MV-4-11 (cell line): ENCODE results near the gene TRPM3.
A peak's percentile ranks its signal among the peaks of the same experiment; 100 is the strongest.

ENCODE experiments used
- DNase-seq: peaks from one replicate; lab custom pipeline; 2025; lab: John Stamatoyannopoulos, UW

The TRPM3 gene

DNA sequence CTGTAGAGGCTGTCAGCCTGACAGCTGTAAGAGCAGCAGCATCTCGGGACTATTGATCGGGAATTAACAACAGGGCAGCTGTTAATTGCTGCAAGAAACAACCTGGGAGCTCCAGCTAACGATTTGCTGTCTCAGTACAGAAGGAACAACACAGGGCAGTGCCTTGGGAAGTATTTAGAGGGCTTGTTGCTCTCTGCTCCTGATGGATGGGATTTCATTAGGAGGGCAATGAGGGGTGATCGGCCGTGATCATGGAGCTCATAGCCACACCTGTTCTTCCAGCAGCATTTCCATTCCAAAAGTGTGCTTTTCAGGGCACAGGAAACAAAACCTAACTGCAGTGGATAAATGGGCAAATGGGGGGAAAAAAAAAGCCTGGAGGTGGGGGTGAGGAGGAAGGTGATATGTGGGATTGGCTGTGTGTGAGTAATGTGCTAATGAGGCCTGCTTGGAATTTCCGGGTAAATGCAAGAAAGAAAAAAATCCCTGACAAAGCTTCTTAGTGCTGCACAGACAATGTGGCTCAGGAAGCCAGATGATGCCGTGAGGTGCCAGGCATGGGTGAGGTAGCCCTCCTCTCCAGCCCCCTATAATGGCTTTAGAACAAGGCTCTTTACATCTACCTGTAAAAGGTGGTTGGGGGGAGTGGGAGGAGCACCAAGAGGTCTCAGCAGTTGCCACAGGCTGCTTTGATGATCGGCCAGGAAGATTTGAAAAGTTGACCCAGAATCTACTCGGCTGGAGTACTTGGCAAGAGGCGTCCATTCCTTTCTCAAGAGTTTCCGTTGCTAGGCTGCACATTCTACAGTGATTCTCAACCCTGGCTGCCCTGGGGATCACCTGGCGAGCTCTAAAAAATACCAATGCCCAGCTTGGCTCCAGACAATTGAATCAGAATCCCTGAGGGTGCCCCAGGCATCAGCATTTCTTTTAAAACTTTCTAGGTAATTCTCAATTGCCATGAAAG, 567.4 kb downstream of the TRPM3 start:
- DNase-seq, result no peak

DNA sequence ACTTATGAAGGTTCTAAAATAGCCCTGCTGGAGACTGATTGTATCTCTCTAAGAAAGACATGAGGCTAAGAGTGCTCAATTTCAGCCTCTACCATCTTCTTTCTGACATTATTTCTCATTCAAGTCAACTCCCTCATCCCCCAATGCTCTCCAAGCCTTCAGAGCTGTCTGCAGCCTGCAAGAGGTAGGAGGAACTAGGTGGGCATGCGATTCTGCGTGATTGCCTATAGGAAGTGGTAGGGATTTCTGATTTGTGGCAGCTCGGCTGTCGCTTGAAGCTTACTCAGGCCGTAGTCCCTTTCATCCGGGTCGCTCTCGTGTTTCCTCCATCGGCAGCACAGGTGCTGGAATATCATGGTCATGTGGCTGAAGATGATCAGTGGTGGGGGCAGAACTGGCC, 568.9 kb downstream of the TRPM3 start:
- no peak for DNase-seq

DNA sequence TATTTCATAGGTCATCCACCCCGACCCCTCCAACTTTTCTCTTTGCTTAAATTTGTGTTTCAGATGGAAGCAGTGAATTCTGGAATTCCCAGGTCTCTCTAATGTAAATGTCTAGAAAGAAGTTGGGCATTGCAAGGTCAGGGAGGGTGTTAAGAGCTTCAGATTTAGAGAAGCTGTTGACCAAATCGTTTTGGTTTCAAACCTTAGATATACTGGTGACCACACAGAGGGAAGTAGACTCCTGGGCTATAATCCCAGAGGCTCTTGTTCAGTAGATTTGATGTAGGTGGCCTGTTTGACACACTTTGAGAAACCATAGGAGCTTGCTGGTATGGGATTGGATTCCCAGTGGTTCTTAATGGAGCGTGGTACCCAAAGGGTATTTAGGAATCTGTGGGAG, 569.6 kb downstream of the TRPM3 start:
- DNase-seq, result peak; percentile 80

DNA sequence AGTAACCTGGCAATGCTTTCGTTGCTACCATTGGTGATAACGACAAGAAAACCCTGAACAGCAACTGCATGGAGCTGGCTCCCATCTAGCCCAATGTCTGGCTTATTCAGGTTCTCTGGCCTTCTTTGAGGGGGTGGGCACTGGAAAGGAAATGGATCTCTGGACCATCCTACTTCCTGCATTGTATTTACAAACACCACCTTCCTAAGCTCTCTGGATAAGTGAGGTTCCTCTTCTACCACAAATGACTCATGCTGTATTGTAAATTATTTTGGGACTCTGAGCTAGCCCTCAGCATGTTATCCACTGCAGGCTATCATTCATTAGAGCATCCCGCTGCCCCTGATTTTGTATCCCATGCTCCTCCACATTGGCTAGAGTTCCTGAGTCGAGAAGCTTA, 570.0 kb downstream of the TRPM3 start:
- peak; percentile 66 for DNase-seq

DNA sequence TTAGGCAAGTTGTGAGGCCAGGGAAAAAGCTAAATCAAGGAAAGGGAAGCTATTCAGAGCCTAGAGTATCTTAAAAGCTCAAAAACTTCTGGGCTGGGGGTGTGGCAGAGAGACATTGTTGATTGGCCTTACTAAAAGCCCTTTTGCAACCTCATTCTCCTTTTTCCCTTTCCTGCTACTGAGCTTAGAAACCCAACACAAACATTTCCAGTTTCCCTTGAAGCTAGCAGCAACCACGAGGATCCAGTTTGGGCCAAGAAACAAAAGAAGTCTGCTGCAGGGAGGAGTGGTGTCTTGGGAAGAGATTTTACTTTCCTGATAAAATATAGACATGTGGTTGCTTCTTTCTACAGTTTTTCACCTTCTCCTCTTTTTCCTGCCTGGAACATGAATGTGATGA, 571.5 kb downstream of the TRPM3 start:
- DNase-seq, result no peak

DNA sequence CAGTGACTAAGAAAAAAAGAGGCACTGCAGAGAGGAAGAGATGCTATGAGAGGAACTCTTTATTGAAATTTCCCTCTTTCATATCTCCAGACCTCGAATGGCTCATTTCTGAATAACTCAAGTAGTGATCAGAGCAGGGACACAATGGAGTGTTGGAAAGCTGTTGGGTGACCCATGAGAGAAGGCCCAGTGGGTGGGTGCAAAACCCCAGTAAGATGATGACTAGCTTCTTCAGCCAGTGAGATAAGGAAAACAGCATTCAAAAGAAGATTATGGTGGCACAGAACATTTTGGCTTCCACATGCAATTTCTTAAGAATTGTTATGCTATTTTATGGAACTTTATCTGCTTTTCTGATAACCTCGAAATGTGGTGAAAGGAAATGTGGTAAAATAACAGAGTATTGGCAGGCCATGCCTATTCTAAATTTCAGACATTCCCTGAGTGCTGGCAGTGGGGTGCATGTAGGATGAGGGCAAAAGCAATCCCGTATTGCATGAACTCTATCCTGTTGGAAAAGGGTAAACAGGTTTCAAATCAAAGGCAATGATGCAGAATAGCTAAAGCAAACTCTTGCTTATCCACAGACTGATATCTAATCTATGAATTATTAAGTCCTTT, 579.0 kb downstream of the TRPM3 start:
- DNase-seq, result no peak

DNA sequence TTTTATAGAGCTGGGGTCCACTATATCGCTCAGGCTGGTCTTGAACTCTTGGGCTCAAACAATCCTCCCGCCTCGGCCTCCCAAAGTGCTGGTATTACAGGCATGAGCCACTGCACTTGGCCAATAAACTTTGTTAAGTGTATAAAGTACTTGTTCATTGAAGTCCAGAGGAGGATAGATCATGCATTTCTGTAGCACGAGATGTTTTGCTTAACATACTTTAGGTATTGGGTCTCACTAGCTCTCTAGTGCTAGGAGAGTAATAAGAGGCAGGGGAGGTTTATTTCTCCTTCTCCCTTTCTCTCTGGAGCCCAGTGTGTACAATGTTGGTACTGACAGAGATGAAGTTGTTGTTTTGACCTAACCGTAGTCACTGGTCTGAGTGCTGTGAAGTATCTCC, 581.4 kb downstream of the TRPM3 start:
- DNase-seq, result no peak

DNA sequence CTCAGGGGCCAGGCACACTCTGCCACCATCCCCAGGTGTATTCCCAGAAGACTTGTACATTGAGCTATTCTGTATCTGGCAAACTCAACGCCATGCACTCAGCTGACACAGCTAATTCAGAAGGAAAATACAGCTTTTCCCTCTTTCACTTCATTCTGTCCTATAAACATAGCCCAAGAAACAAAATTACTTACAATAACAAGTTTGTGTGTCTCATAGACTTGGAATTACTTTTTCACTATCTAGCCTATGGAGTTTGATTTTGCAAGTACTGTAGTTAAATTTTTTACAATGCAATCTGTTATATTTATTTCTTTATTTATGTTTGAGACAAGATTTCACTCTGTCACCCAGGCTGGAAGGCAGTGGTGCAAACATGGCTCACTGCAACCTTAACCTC, 581.9 kb downstream of the TRPM3 start:
- DNase-seq, result no peak

DNA sequence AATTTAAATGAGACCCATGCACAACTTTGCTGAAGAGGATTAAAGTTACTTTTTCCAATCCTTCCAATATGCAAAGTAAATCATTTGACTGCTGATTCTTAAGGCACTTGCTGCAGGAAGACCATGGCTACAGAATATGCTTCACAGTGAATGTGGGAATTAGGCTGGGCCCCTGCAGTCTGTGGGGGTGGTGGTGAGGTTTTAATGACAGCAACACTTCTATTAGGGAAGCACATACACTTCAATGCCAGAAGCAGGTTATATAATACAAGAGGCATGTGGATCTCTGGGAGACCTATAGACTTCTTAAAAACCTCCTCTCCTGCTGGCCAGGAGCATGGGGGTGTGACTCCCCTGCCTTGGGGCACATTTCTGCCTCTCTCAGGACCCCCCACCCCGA, 582.4 kb downstream of the TRPM3 start:
- no peak for DNase-seq

DNA sequence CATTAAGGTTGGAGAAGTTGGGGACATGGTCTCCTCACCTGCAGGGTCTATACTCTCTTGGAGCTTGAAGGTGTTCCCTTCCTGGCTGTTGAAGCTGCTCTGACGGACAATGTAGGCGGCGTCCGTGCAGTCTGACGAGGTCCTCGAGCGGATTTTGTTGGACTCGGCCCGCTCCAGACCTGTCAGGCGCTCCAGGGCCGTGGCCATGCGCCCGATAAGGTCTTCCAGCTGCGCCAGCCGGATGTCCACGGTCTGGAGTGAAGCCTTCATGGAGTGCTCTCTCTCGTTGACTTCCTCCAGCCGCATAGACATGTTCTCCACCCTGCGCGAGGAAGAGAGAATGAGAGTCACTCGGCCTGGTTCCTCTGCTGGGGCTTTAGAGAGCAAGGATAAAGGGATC, 584.3 kb downstream of the TRPM3 start:
- no peak for DNase-seq

DNA sequence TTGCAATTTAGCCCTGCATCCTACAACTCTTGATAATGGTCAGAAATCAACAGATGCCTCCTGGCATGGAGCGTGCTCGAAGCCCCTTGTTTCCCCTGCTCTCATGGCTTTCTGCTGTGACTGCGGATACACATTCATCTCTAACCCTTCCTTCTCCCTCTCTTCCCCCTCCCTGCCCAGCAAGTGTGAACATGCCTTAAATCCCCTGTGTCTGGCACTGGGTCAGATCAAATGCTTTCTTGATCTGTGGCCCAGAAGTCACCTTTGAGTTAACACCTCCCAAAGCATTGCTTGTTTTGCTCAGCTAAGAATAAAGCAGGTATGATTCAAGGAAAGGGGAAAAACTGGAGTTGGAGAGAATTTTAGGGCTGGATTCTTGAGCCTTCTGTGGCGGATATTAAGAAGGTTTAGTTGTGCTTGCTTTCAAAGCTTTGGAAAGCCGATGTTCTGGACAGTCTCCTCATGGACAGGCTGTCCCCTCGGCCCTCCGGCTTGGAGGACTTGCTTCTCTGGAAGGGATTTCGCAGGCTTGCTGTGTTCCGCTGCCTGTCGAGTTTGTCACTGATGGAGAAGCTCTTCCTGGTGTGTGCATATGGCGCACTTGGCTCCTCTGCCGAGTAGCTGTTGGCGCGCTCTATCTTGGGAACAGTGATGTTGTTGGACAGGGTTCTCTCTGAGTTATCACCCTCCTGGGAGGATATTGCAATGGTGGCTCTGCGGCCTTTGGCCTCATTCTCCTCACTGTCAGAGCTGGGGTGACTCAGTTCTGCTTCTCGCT, 585.7 kb downstream of the TRPM3 start:
- no peak for DNase-seq

DNA sequence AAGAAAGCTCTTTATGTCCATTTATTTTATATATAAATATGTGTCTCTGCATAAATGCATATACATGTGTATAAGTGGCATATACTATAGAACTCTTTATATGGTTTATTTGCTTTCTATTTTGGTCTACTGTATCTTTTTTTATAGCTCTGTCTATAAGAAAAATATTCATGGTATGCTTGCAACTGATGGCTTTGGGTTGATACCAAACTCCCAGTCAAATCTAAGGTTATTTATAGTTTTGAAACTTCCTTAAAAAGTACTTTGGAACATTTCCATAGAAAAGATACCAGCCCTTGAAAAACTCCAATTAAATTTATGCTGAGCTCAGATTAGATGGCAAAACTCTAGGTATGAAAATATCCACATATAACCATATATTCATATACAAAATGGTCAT, 587.0 kb downstream of the TRPM3 start:
- DNase-seq, result no peak

DNA sequence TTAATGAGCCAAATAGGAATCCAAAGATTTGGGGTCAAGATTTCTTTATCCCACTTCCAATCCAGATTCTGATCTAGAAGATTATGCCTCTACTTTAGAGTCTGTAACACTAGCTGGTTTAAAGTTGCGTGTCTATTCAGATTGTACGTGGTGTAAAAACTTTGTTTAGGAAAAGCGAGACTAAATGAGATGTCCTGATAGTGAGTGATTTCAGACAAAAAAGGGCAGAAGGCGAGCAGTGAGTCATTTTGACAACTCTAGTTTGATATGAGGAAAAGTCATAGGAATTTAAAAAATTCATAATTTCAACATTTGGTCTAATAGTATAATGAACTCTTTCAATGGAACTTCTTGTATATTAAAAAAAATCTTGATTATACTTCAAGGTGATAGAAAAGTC, 587.4 kb downstream of the TRPM3 start:
- no peak for DNase-seq

DNA sequence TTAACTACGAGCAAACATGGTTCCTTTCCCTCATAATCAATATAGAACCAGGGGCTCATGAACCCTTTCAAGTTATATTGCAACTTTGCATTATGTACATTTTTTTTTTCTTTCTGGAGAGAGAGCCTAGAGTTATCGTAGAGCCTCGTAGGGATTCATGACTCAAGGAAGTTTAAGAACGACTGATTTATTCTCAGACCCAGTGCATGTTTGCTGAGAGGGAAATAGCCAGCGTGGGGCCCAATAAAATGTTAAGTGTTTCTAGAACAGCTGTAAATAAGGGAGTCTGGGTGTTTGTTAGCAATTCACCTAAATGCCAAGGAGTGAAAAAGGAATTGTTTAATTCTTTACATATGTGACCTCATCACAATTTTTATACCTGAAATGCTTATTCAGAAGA, 587.9 kb downstream of the TRPM3 start:
- no peak for DNase-seq

DNA sequence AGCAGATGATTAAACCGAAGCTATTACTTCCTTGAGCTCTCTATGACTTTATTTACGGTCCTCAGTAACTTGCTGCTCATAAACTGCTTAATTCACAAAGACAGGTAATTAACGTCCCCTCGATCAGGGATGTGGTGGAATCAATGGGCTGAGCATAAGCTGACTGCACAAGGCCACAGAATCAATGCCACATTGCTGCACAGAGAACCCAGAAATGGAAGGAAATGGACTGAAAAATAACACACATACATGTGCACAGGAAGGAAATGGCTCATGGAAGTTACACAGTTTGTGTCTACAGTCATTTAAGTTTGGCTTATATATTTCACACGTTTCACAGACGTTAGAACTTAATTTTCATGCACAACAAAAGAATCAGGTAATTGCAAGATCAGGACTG, 588.7 kb downstream of the TRPM3 start:
- DNase-seq, result no peak

DNA sequence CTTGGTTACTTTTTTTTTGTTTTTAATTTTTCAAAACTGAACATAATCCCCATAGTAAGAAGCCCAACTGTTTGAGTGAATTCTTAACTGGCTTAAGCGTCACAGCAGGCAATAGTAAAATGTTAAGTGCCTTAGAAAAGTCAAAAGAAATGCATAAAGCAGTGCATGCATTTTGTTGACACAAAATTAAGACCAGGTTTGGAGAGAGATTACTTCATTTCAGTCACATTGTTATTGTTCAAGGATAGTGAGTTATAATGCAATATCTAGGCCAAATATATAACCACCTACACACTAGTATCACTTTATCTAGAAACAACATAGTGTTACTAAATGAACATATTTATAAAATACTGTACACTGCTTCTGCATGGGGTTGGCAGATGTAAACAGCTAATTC, 590.1 kb downstream of the TRPM3 start:
- DNase-seq, result no peak

DNA sequence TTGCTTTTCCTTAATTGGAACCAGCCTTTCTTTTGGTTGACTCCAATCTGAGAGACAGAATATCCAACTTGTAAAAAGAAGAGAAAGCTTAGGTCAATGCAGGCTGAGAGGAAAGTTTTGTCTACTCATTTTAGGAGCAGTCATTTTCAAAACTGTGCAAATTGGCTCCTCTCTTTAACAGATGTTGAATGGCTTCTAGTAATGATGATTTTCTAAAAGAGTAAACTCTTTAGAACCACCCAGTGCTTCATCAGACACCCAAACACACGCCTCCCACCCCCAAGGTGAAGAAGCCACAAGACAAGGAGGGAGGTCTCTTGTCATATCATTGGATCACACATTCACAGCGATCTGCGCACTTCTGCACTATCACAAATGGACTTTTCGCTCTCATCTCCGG, 590.7 kb downstream of the TRPM3 start:
- DNase-seq, result no peak

DNA sequence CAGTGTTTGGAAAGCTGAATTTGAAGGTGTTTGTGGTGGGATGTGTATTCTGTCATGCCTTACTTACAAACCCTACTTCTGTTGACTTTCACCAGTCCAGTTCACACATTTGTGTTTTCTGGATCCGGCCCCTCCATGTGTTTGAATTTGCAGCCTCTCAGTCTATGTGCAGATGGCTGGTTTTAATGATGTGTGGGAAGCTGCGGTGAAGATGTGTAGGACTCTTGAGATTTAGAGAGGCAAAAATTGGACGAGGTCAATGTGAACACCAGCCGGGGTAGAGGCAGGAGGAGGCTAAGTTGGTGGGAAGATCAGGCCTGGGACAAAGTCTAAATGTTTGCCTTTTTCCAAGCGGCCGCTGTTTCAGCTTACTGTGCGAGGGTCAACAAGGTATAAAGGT, 591.6 kb downstream of the TRPM3 start:
- DNase-seq, result no peak

DNA sequence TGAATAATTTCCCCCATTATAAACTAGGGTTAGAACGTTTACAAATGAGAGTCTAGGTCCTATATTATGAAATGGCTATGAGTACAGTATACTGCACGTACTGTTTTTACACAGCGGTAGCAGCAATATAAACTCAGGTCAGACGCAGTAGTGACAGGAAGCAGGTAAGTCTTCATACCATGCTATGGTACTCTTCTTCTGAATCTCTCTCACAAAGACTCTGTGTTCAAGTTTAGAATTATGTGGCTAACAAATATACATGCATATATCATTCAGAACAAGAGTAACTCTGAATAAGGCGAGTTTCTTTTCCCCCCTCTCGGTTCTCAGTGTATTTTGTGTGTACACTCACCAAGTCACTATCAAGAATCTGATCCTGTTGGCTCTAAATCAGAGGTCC, 592.0 kb downstream of the TRPM3 start:
- DNase-seq, result no peak

DNA sequence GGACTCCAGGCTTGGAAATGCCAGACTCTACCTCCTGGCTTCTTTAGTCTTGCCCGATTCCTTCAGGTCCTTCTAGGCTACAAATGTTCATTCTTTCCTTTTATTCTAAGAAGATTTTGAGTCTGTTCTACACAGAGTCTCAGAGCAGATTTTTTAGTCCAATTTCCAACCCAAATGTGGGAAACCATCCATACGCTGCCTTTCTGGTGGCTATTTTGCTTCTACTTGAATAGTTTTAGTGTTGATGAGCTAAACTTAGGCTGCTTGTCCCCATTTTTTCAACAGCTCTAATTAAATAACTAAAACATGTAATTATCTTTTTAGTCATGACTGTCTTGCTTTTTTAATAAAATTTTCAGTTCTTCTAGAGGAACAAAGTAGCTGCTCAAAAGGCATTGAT, 594.5 kb downstream of the TRPM3 start:
- no peak for DNase-seq

DNA sequence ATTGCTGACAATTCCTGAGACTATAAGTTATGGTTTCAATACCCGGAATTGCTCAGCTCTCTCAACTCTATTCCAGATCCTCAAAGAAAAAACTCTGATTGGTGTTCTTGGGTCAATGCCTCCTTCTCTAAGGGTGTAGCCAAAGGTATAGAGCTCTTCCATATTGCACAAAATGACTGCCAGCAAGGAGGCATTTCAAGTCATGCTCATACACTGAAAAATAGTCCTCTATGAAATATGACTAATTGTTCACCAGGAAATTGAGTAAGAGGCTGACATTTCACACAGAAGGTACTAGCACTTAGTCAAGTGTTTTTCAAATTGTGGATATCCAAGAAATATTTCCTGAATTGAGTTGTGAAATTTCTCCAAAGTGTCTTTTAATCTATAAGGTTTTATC, 595.9 kb downstream of the TRPM3 start:
- peak; percentile 78 for DNase-seq

DNA sequence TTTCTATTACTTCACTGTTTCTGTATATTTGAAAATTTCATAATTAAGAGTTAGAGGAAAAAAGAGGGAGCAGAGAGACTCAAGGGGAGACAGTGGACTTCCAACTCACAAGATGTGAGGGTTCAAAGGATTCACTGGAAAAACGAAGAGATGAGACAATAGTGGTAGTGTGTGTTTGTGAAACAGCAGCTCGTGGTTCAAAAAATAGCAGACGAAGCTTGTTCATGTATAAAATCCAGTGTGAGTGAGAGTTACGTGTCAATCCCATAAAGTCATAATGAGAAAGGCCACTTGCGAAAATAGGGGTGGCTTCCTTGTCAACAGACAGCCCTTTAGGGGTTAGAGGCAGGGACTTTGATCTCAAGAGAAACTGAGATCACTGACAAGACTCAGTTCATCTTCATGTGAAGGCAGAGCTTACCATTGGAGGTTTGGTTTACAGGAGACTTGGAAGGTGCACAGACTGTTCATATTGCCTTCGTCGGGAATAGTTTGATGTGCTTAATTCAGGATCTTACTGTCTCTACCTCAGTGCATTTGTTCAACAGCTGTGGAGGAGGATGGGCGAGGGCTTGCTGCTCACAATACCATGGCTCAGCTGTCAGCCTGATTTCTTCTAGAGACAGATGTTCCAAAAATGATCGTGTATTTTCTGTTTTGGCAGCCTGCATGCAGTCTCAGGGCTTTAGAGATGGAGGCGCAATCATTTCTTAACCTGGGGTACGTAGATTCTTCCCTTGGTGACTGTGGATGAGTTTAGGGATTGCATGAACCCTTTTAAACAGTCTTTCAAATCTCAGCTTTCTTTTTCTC, 601.3 kb downstream of the TRPM3 start:
- DNase-seq, result no peak
